T-helper 22 cell (primary cell): ENCODE results near the gene NT5DC1.
"Not testable (repeated sequence)": the region's sequence is repeated elsewhere in the genome, so short reads cannot be mapped to it uniquely, and the experiment has no call there.

Experiments
- DNase-seq: peaks from one replicate; pipeline ENCODE4 v3.0.0-alpha.2; 2020; ENCODE audit warnings: low read depth

Gene NT5DC1

DNA sequence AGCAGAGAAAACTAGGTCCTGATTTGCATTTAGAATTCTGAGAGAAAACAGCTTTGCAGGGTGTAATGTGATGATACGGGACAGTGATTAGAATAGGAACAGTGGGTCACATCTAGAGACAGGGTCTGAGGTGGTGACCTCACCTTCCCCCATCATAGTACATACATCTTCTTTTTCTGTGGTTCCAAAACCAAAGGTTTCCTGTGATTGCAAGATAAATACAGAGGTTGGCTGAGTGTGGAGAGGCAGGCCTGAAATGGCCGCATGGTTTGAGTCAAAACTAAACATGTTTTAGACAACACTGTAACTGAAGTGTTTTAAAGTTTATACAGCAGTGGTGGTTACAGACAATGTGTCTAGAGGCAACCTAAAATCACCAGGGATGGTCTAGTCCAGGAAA lies 10.4 kb upstream of the NT5DC1 start:
- no peak for DNase-seq

DNA sequence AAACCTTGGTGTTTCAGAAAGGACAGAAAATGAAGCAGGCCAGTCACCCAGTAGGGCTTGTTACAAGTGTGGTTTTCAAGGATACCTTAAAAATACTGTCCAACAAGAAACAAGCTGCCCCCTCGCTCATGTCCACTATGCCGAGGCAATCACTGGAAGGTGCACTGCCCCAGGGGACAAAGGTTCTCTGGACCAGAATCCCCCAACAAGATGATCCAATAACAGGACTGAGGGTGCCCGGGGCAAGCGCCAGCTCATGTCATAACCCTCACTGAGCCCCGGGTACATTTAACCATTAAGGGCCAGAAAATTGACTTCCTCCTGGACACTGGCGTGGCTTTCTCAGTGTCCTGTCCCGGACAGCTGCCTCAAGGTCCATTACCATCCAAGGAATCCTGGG lies 6.6 kb upstream of the NT5DC1 start:
- DNase-seq = no peak

DNA sequence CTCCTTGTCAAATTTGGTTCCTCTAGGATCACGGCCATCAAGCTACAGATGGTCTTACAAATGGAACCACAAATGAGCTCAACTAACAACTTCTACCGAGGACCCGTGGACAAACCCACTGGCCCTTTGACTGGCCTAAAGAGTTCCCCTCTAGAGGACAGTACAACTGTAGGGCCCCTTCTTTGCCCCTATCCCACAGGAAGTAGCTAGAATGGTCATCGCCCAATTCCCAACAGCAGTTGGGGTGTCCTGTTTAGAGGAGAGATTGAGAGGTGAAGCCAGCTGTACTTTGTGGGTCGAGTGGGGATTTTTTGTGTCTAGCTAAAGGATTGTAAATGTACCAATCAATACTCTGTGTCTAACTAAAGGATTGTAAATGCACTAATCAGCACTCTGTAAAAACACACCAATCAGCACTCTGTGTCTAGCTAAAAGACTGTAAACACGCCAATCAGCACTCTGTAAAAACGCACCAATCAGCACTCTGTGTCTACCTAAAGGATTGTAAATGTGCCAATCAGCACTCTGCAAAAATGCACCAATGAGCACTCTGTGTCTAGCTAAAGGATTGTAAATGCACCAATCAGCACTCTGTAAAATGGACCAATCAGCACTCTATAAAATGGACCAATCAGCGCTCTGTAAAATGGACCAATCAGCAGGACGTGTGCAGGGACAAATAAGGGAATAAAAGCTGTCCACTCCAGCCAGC lies 4.4 kb upstream of the NT5DC1 start:
- not testable (repeated sequence) for DNase-seq

DNA sequence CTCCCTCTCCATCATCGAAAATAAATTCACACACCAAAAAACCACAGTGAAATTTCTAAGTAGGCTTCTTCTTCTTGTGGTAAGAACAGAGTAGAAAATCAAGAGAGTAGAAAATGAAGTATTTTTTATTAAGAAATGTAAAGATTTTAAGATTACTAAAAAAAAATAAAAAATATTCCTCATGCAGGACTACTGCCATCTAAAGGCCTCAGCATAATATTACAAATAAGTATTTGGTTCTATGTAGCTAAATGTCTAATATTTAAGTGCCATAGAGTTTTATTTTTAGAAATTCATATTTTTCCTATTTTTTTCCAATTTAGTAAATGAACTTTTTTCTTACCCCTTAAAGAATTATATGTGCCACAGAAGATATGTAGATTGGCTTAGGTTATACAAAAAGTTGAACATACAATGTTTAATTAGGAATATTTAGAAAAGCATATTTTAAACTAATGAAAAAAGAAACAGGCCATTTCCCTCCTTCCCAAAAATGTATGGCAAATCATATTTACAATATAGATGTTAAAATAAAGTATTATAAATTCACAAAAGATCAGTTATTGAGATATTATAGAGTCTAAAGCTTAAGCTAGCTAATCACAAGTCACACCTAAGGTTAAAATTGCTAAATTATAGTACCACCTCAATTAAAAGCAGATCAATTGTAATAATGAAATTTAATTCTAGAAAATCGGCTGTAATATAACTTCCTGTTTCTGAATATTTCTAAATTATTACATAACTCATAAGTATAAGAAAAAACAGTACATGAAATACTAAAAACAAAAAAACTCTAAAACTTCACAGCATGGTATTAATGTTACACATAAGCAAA lies 3.5 kb upstream of the NT5DC1 start:
- no peak for DNase-seq

DNA sequence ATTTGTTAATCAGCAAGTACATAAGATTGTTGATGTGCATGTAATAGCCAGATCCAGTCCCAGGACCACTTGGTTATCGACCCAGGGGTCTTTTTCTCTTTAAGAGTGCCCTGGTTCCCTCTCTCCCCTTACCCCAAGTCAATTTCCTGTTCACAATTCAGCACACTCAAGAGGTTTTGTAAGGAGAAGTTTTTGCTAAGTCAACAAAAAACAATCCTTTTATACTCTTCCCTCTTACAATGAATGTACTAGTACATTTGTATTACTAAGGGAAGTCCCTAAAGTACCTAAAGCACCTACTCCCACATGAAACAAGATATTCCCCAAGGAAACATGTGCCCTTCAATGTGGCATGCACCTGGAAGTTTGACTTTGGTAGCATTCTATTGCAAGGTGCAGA lies 1.6 kb upstream of the NT5DC1 start:
- DNase-seq = no peak

DNA sequence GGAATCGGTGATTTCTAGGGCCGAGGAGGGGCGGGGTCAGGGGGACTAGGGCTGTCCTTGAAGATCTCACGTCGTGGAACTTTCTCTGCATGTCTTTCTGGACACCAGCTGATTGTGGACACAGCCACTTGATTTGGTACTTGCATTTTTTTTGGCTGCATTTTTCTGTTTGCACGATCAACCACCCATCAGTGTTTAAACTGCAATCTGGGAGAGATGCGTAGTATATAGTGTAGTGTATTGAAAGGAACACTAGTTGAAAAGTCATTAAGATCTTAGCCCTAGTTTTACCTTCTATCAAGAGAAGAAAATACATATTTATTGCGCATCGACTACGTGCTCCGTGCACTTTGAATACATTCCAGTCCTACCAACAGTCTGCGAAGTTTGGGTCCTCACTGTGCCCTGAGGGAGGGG lies 657 bp downstream of the NT5DC1 start:
- DNase-seq = no peak

DNA sequence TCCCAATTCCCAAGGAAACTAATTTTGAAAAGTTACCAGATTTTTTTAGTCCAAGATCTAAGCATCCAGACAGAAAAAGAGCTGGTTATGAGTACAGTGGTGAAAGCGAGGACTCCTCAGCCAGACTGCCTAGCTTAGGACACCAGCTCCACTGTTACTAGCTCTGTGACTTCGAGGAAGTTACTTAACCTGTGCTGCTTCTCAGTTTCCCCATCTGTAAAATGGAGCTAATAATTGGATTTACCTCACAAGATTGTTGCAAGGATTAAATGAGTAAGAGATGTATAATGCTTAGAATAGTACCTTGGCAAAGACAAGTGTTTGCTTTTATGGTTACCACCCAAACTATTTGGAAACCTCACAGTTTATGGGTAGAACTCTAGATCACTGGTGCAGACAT lies 1.1 kb downstream of the NT5DC1 start:
- DNase-seq = no peak

DNA sequence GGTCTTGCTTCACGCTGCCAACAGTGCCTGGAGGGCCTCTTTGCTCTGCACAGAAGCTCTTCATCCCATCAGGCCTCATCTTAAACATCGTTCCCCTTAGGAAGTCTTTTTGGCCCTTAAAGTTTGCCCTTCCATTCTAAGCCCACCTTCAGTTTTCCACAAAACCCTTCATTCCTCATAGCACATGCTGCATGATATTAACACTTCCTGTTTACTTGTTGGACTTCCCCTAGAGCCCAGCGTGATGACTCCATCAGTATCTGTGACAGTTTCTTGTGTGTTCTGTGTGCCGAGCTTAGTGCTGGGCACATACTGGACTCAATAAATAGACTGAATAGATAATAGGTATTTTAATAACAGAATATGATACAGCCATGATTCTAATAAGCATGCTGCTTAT lies 2.2 kb downstream of the NT5DC1 start:
- no peak for DNase-seq

DNA sequence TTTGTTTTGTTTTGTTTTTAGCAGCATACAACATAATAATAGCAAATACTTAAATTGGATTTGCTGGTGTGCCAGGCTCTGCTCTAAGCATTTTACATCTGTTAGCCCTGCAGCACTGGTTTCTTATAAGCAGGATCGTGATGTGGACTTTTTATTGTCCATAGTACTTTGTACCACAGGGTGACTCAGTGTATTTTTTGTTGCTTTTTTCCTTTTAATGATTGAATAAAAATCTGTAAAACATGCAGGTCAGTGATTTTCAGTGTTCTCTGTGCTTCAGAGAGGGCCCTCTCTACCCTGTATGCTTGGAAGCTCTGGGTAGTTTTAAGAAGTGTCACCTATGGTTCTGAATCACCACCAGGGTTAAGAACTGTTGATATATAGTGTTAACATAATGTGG lies 4.0 kb downstream of the NT5DC1 start:
- DNase-seq = no peak

DNA sequence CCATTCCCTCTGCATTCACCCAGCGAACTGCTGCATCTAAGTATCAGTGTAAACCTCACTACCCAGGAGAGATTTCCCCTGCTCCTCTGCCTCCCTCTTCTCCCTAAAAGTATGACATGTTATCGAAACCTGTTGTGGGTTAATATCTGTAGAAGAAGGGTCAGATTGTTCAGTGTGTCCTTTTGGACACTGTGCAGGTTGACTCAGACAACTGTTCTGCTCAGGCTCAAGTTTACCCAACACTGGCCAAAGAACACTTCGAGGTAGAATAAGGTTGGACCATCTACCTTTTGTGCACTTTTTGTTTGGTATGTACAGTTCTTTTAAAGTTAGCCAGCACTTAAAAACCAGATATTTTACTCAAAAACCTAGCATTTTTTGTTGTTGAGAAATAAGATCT lies 4.6 kb downstream of the NT5DC1 start:
- no peak for DNase-seq

DNA sequence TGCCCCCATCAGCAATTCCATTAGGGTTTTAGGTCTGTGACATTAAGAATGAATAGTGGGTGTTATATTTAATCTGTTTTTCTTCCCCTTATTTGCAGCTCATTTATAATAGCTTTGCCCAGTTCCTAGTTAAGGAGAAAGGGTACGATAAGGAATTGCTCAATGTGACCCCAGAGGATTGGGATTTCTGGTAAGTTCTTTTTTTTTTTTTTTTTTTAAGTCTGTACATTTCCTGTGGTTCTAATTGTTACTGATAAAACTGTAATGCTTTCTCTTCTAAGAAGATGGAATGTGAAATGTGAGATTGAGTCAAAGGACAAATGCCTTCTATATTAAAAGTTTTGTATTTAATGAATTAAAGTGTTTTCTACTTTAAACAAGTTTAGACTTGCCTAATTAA lies 5.5 kb downstream of the NT5DC1 start:
- no peak for DNase-seq

DNA sequence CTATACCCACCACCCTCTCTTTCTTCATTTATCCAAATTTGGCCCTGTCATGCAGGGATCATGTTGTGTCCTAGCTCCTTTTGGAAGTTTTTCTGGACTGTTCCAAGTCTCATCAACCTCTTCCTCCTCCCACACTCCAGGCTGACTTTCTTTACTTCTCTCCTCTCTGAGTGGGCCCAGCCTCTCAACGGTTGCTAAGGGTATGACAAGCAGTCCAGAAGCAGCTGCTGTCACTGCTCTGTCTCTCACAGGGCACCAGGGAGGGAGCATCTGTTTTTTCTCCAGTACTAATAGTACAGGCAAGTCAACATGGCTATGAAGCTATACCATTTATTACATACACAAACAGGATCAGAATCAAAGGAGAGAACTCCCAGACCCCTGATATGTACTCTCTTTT lies 8.2 kb downstream of the NT5DC1 start:
- DNase-seq = no peak

DNA sequence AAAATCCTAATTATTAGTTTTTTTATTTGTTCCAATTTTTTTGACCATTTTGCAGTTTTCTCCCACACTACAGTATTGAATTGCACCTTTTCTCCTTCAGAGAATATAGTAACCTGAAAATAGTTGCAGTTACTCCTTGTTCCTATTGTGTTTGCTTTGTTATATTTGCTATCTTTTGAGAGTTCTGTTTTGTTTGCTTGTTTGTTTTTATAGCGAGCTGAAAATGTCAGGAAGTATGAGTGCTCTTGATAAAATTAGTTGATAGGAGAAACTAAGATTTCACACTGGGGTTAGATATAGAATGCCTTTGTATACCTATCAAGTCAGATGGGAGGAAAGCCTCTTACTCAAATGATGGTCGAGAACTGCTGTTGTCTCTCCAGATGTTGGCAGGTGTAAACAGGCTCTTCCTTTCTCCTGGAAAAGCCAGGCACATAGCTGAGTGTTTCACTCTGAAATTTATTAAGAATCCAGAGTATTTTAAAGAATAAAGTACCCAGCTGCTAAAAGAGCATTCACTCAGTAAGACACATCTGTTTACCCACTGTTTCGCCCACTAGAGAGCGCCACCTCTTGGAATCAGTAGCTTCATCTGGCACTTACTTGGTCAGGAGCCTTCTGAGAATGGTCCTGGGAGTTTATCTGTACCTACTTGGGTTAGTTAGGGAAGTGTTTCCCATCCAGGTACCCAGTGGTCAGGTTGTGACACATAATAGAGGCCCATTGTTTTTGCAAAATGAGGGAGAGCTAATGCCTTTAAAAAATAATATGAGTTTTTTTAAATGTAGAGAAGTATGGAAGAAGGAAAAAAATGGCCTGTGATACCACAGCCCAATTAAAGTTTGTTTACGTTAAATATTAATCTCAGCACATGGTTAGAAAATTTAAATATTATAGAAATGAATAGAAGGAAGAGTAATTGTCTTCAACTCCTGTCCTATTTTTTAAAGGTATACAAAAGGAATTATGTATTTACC lies 11.2 kb downstream of the NT5DC1 start:
- no peak for DNase-seq

DNA sequence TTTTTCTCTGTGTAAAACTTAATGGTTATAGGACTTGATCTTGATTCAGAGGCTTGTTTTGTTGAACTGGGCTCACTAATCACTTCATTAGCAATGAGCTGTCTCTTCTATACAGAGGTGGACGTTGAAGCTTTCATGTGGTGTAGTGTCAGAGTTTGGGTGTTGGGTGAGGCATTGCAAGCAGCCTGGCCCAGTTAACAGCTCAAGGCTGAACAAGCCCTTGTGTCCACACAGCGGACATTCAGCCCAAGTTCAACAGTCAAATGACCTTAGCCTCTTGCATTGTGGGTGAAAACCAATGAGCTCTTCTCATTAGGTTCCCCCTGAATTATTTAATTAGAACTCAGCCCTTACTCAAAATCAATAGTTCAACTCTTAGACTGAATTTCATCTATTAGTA lies 12.7 kb downstream of the NT5DC1 start:
- DNase-seq = no peak

DNA sequence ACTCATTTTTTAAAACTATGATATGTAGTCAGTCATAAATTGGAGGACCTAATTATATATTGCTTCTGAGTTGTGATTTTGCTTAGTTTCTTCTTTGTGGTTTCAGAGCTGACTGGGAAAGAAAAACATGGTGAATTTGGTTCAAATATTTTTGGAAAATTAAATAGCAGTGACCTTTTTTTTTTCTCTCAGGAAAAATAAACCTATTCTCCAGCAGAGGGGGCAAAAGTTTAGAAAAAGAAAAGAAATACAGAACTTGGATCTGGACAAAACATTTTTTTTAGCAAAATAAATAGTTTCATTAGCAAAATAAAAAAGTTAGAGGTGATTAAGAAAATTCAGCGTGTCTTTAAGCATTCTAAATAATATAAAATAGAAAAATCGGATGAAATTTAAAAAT lies 15.1 kb downstream of the NT5DC1 start:
- no peak for DNase-seq

DNA sequence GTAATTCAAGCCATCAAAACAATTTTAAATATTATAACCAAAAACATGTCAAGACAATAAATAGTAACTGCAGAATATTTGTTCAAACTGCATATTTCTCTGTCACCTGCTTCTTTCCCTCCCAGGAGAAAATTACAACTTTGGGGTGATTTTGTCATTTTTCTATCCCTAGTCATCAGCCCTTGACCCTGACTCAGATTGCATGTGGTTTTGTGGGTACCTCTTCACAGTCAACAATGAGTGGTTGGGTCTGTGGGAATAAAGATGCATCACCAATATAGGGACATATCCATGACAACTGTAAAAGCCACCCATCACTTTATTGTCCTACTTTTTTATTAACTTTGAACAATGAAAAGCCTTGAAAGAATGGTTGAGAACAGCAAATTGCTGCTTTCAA lies 18.0 kb downstream of the NT5DC1 start:
- DNase-seq = no peak

DNA sequence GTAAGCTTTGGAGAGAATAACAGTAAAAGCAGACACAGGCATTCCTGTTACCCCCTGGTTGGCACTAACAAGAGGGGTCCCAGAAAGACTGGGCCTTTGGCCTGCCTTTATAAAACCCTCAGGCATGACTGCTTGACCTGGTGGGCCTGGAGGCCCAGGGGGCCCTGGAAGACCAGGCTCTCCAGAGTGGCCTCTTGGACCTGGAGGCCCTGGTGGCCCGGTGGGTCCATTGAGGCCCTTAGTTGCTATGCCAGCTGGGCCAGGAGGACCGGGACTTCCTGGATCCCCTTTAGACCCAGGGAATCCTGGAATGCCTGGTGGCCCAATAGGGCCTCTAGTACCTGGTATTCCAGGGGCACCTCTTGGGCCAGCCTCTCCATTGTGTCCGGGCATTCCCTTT lies 19.8 kb downstream of the NT5DC1 start:
- DNase-seq = no peak

DNA sequence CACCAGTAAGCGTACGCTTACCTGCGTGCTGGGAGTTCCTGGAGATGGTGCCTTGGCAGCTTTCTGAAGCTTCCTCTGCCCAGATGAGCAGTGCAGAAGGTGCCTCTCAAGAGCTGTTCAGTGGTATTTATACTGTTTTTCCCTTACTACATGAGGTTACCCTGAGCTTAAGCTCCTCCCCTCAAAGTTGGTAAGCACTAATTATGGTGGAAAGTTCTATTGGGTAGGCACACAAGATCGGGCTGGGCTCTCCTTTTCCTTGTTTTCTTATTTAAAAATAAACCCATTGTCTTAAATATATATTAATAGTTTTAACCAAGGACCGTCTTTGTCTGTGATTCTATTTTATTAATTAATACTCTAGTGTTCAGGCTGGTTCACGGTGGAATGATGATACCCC lies 25.4 kb downstream of the NT5DC1 start, which contains the start of gene COL10A1:
COL10A1 (minus strand) TSS at position 101 of the 400 bp plus-strand sequence. CDS start 640 bp downstream, outside the sequence.
- DNase-seq = no peak

DNA sequence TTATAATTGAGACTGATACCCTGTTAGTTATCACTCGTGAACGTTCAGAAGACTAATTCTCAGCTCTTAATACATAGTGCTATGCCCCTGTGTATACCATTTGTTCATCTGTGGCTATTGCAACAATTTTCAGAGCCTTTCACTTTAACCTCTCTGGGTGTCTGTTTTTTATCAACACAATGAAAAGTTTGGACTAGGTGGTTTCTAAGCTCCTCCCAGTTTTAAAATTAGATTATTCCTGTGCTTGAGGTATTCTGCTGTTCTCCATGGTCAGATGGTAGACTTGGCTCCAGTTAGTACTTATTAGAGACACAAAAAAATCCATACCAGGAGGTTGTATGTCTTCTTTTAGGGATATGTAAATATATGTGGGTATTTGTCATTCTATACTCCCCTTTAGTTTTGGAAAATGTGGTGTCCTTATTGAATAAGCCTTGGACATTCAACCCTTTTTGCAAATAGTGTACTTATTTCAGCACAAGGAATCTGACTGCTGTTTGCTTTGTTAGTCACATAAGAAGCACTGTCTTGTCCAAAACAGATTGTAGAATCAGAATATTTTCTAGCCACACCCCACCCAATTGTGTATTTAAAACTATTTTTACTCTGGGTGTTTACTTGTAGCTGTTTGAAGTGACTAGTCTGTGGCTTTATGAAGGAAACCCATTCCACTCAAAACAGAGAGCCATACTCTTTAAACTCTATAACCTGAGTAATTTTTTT lies 27.3 kb downstream of the NT5DC1 start:
- DNase-seq = no peak

DNA sequence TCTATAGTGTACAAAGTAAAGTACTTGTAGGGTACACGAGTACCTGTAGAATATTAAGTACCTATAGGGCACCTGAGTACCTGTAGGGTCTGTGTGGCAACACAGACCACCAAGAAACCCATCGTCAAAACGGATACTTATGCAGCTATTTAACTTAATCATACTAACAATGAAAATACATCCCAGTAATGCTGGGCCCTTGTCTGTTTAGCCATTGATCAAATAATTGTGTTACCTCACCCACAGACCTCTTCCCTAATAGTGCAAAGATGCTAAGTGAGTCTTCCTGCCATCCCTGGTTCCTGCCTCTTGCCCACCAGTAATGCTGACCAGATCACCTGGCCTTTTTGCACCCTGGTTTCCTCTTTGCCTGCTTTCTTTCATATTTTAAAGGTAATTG lies 32.8 kb downstream of the NT5DC1 start:
- DNase-seq = no peak

DNA sequence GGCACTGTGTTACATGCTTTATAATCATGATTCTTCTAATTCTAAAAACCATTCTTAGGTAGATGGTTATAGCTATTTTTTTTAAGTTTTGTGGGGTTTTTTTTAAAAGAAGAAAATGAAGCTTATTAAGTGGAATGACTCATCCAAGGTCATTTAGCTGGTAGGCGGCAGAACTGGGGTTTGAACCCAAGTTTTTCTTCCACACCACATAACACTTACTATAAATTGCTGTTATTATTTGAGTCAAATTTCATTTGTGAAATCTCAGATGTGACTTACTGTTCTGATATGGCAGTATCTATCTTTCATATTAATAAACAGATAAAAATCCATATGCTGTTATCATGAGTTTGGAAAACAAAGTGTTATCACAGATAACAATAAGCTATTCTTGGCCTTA lies 35.7 kb downstream of the NT5DC1 start:
- no peak for DNase-seq

DNA sequence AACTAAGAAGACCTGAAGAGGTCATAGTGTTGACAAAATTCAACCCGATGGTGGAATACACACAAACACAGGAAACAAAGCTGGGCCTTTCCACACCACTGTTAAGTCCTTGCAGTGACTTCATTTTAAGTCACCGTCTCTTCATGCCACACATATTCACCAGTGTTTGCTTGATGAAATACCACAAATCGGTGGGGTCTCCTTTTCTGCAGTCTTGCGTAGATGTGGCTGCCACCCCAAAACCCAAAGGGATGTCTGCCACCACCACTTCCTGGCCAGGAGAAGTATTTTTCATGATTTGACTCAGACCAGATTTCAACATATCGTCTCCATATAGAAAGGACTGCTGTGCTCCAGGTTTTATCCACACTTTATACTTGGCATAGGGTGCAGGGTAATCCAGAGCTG lies 36.3 kb downstream of the NT5DC1 start:
- no peak for DNase-seq
